HG03025 (cell line): ENCODE results near the gene AMBRA1.

Experiments used
- ATAC-seq: cut with Tn5 transposase; IDR thresholded peaks from one replicate; pipeline ENCODE4 v1.9.1; 2021; ENCODE audit warnings: mild to moderate bottlenecking, moderate library complexity; ENCODE audit not compliant: unreplicated experiment, low FRiP score

AMBRA1 gene

DNA sequence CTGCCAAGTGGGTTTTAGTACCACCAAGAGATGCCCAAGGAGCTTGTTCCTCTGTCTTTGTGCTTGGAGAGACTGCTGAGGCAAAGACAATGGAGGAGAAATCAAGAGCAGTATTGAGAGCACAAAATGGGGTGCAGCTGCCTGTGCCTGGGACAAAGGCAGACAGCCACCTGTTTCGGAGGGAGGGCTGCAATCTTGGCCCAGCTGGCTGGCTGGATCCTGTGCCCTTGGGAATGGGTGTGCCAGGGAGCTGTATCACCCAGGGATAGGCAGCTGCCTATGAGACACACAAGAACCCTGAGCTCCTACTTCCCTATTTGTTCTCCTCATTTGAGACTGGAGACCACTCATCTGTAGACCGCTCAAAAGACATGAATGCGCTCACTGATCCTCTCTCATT lies 178.9 kb downstream of the AMBRA1 start:
- no peak for ATAC-seq

DNA sequence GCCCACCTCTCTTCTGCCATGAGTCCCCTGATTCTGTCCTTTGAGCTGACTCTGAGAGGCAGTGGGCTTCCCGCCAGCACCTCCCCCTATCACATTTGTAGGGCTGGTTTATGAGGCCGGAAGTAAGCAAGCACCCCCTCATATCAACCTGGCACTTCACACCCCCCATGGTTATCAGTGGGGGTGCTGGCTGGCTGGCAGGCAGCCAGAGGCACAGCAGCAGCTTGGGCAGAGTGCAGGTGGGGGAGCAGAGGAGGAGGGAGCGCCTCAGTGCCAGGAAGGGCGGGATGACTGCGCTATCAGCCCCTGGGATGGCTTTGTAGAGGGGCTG lies 179.4 kb downstream of the AMBRA1 start:
- ATAC-seq, result no peak

DNA sequence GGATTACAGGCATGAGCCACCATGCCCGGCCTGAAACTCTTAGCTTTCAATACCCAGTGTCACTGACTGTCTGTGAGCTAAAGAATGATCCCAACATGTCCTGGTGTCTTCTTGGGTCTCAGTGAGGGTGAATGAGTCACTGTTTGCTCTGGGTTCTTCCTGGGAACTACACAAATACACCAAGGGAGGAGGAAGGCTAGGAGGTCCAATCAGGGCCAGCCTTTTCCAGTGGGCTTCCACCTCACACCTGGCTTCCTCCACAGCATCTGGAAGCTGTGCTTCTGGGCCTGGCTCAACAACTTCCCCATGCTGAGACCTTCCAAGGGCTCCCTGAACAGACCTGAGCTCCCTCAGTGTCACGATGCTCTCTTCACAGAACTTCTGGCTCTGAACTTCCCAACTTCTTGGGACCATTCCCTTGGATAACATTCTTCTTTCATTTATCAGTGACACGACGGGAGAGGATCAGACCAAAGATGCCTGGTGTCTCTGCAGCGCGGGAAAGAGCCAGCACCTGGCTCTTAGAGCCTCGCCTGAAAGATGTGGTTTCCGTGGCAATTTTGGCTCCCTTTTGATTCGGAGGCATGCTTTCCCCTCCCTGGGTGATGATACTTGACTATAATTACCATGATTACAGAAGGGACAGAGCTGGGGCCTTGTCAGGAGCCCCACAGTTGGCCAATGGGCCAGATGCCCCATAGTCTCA lies 179.9 kb downstream of the AMBRA1 start:
- no peak for ATAC-seq

DNA sequence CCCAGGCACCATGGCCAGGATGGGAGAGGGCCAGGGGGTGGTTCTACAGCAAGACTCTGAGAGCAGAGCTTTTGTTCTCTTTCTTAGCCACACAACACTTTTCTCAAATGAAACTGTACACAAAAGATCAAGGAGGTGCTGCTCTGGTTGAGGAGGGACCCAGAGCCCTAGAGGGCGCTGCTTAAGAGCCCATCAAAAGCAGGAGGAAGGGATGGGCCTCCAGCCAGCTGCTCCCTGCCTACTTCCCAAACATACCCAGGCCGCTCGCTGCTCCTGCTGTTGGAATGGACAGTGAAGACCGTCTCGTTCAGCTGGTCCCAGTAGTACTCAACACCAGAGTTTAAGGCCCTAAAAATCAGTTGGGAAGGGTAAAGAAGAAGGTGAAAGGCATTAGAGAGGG lies 183.8 kb downstream of the AMBRA1 start:
- ATAC-seq, result no peak

DNA sequence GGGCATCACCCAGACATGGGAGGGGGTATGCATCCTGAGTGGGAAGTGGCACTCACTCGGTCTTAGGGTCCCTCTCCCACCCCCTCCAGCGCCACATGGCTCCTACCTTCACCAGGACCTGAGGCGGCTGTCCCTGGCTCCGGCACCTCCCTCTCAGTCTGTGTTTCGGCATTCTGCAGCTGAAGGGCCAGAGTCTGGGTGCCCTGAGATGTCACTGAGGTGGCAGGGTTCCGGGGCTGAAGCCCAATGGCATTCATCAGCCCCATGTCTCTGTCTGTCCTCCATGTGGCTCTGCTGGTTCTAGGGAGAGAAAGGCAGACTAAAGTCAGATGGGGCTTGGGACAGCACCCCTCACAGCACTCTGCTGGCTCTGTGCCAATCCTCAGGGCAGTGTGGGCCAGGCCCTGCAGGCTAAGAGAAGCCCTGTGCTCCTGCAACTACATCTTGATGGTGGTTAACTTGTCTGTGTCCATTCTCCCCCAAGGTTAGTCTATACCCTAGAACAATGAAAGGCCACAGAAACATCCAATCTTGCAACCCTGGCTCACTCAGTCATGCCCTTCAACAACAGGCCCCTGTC lies 185.3 kb downstream of the AMBRA1 start:
- ATAC-seq, result no peak

DNA sequence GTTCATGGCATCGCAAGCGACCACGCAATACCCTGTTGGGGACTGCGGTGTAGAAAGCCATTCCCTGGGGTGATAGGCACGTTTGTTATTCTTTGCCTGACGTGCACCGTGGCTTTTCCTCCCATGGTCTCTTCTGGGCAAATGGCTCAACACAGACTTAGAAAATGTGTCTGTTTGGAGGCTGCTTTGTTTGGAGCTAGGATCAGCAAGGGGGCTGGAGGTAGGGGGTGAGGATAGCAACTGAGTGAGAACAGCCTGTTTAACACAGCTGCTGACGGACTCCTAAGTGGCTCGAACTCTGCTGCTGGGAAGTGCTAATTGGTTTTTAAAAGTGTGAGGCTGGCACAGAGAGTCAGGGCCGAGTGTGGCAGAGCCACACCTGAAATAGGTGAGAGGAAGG lies 186.2 kb downstream of the AMBRA1 start:
- no peak for ATAC-seq

DNA sequence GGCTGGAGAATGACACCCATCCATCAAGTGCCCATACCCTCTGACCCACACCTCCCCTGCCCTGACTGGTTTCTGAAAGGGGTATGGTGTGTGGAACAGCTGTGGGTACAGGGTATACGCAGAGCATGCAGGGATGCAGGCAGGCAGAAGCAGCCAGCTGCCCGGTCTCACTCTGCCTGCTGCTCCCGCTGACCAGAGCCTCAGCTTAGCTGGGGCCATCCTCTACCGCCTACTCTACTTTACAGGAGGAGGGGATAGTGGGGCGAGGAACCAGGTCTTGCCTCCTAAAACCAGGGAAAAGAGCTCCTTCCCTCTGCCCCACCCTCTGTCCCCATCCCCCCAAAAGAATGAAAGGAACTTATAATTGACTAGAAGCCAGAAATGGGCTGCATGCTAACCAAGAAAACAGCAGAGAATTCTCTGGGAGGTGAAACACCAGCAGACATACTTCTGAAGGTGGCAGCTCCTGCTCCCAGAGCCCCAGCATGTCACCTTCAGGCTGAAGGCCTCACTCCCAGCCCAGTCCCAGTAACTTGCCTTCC lies 189.3 kb downstream of the AMBRA1 start:
- ATAC-seq, result no peak

DNA sequence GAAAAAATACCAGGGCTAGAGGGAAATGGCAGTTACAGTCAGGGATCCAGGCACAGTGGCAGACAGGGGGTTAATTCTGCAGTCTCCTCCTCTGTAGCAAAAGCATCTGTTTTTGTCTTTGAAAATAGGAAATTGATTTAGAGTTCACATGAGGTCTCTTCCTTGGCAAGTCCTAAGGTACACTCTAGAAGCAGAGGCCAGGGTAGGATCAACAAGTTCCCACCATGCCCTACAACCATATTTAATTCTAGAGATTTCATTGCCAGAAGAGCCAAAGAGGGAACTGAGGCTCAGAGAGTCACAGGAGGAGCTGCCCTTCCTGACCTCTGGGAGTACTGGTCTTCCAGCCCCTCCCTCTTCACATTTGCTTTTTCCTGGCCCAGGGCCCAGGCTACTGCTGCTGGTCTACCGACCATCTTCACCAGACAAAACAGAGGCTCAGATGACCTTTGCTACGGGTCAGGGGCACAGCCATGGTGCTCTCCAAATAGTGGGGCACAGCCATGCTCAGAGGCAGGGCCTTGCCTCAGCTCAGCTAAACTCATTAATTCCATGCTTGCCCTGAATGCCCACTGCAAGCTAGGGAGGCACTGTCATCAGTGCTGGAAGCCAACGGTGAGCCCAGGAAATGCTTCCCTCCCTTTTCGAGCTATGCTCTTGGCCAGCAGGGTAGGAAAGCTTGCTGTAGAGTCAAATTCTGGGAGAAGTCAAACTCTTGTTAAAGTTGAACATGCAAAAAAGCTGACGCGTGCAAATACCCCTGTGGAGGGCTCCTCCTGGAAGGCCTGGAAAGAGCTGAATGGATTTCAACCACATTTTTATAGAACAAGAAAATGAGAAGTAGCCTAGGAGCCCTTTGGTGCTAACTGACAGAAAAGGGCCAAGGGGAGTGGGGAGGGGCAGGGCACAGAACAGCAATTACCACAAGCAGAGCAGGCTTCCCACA lies 190.6 kb downstream of the AMBRA1 start:
- ATAC-seq, result no peak

DNA sequence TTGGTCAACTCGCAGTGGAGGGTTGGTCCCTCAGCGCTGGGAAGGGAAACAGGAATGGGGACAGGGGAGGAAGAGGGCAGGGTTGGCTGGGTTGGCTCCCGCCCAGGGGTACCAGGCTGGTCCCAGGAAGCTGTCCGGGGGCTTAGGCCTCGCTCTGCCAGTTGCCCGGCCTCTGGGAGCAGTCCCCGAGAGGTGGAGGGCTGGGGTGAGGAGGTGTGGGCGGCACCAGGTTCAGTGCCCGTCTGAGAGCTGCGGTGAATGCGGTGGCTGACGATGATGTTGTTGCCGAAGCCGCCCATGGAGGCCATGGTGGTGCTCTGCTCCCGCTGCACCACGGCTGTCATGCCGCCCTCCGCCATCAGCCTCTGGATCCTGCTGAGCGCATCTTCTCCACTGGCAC lies 196.3 kb downstream of the AMBRA1 start:
- no peak for ATAC-seq

DNA sequence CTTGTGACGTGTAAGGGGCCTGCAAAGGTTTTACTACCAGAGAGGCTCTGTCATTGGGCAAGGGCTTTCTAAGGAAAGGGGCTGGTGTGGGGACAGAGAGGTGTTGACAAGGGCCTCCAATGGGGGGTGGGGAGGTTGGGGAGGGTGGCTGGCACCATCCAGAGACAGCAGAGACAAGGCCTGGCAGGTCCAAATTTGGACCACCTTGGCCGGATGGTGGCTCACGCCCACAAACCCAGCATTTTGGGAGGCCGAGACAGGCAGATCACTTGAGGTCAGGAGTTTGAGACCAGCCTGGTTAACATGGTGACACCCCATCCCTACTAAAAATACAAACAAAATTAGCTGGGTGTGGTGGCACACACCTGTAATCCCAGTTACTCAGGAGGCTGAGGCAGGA lies 200.1 kb downstream of the AMBRA1 start:
- no peak for ATAC-seq

DNA sequence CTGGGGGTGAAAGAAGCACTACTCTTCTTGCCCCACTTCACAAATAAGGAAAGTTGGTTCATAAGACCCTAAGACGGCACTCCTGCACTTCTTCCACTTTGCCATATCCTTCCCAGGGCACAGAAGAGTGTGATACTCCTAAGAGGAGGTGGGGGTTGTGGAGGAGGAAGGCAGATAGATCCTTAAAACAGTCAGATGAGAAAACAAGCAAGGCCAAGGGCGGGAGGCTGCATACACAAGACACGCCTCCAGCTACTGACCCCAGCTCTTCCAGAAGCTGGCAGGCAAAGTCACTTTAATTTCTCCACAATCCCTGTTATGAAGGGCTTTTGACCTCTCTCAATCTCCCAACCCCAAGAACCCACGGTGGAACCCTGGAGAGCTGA lies 200.6 kb downstream of the AMBRA1 start:
- no peak for ATAC-seq

DNA sequence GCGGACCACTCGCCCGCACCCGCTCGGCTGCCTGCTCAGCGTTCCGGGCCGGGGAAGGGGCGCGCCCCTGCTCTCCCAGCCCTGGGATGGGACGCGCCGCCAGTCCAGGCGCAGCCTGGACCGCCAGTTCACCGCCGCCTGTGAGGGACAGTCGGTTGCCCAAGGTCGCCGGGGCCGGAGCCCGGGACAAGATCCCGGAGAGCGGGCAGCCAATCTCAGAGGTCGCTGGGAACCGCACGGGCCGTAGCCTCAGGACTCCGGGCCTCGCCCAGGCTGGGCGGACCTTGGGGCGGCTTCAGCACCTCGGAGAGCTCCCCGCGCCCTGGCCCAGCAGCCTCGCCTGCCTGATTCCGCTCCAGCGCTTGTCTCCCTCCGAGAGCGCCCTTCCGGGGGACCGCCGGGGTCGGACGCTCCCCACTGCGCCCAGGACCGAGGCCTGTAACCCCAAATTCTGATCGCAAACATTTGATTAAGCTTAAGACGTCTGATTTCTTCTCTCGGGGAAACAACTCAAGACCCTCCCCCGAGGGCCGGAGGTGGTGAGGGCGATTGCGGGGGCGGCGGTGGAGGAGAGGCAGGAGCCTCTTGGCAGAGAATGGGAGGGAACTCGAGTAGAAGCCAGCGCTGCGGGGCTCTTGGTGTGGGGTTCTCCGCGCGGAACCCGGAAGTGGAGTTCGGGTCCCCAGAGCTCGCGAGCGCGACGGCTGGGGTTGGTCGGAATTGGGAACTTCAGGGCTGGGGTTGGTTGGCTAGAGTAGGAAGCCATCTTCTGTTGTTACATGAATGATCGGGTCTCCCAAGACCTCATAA lies 201.2 kb downstream of the AMBRA1 start:
- peak; percentile 48 for ATAC-seq

DNA sequence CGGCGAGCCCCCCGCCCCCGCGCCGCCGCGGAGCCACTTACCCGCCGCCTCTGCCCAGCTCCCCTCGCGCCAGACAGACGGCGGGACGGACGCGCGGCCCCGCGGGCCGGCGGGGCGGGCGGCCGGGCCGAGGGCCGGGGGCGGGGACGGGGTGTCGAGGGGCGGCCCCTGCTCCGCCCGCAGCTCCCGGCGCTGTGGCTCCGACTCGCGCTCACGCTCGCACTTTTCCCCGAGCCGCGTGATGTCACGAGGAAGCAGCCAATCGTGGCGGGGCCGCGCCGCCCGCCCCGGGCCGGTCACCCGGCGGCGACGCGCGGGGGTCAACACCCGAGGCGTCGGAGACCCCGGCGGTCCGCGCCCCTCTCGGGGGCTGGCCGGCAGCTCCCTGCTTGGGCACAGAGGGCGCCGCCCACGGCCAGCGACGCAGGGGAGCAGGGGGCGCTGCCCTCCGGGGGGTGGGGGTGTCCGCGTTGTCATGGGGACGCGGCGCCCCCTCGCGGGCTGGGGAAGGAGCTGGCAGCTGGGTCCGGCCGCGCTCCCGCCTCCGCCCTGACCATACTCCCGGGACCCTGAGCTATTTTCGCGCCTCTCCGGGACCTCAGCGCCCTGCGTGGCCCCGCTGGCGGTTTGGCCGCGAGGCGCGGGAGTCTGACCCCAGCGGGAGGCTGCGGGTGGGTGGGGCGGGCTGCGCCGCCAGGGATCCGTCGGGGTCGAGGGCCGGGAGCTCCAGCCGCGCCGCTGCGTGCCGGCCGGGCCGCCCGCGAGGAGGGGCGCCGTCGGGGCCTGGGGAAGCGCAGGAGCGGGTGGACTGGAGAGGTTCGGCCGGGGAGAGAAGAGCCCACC lies 202.0 kb downstream of the AMBRA1 start, which contains the start of gene CHRM4:
Gene CHRM4, minus strand, starts transcription at position 199 of the 843 bp plus-strand sequence. CDS start 5,219 bp downstream, outside the sequence.
- peak; percentile 4 for ATAC-seq

DNA sequence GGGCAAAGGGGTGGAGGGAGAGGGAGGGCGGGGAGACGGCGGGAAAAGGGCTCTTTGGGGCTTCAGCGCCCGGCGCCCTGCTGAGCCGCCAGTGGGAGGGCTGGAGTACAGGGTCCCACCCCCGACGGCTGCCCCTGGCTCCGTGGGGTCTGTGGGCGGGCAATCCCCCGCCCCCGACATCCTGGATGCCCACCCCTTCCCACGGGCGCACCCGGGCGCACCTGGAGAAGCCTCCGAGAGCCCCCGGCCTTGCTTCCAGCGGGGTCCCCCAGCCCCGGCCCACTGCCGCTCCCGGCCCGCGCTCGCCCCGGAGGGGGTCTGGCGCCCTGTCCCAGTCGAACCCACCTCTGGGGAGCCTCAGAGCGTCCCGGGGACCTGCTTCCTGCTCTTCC lies 202.6 kb downstream of the AMBRA1 start:
- no peak for ATAC-seq

DNA sequence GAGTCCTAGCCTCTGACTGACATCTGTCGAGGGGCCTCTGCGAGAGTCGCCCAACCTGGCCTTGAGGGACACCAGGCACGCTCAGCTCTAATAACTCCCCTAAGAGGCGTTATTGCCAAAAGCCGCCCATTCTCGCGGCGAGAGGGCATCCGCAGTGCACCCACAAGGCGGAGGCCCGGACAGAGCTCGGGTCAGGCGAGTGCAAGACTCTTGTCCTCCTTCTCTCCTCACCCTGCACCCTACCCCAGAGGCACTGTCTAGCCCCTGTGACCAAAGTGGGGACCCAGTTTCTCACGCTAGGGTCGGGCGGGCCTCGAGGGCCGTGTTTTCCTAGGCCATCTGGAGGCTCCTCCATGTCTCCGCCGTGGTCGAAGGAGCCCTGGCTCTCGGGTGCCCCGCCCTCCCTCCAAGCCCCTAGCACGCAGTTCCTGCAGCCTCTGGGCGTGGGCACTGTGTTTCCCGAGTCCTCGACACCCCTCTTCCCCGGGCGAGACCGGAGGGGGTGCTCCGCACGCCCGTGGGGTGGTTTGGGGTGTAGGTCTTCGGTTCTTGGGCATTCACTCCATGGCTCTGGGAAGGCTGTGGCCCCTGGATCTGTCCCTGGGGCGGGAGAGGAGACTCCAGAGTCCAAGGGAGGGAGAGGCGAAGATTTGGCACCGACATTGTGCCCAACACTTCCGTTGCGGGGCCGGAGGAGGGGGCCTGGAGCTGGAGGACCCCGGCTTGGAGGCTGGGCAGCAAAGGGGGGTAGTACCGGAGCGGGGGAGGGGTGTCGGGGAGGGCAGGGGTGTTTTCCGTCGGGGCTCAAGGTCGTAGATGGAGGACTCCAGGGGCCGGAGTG lies 203.3 kb downstream of the AMBRA1 start:
- ATAC-seq, result no peak

DNA sequence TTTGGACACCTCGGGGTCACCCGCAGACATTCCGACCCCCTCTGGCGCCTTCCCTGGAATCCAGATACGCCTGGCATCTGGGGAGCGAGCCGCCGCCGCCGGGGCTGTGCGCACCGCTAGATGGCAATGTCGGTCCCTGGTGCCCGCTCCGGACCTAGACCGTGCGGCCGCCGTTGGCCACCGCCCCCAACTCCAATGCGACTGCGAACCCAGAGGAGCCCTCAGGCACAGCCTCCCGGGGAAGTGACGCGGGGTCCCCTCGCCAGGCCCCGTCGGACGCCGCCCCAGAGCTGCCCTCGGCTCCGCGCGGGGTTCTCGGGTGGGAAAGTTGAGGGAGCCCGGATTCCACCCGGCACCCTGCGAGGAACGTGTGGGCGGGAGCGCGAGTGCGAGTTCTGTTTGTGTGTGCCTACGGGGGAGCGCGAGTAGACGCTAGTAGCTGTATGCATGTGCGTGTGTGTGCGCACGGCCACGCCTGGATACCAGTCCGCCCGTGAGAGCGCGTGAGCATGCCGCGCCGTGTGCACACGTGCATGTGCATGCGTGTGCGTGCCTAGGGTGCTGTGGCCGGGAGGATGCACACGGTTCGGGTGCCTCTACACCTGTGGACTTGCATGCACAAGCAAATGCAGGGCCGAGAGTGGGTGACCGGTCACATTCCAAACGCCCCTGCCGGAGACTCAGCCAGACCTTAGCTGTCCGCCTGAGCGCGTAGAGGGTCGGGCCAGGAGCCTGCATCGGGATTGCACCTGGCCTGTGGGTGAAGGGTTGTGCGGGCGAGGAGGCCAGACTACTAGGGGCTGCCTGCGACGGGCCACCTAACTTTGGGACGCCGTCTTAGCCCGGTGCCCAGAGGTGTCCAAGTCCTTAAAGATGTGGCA lies 204.1 kb downstream of the AMBRA1 start:
- no peak for ATAC-seq

DNA sequence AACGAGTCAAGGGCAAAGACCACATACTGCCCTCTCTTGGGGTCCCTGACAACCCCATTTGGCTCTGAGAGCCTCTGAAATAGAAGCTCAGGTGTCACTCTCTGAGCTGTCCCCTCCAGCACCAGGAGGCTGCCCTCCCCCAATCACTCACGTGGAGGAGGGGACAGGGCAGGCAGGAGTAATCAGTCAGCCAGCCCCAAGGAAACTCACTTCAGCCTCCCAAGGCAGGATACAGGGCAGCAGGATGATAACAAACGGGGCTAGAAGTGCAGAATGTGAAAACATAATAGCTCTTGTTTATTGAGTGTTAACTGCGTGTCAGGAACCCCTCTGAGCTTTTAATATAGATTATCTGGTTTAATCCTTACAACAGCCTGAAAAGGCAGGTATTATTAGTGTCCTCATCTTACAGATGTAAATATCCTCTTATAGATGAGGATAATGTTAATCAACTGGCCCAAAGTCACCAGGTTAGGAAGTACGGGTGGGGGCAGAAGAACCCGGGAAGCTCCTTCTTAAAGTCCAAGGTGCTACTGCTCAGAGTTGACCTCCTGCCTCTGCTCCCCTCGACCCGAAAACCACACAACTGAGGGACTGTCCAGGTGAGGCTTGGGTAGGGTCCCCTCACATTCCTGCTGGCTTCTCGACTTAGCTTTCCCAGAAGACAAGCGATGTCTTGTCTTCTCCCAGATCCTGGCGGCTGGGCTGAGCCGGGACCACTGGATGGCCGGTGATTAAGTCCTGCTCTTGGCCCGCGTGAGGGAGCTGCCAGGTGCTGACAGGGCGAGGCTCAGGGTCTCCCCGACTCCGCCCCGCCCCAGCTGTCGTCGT lies 205.0 kb downstream of the AMBRA1 start:
- no peak for ATAC-seq
